NCI-H510A treated with DMSO at 0.1 percent for 48 hours (cell line): ENCODE results near the gene BET1L.

Experiments
- DNase-seq: peaks from one replicate; lab custom pipeline; 2025; lab: John Stamatoyannopoulos, UW

BET1L gene

DNA sequence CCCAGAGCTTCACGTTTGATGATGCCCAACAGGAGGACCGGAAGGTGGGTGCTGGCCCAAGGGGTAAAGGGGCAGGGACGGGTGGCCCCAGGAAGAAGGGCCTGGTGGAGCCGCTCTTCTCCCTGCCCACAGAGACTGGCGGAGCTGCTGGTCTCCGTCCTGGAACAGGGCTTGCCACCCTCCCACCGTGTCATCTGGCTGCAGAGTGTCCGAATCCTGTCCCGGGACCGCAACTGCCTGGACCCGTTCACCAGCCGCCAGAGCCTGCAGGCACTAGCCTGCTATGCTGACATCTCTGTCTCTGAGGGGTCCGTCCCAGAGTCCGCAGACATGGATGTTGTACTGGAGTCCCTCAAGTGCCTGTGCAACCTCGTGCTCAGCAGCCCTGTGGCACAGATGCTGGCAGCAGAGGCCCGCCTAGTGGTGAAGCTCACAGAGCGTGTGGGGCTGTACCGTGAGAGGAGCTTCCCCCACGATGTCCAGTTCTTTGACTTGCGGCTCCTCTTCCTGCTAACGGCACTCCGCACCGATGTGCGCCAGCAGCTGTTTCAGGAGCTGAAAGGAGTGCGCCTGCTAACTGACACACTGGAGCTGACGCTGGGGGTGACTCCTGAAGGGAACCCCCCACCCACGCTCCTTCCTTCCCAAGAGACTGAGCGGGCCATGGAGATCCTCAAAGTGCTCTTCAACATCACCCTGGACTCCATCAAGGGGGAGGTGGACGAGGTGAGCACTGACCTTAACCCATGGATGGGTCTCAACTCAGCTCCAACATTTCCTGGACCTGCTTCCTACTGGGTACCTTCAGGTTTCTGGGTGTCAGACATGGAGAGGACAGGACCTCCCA is 2.3 kb upstream of the BET1L start:
- DNase-seq, result no peak

DNA sequence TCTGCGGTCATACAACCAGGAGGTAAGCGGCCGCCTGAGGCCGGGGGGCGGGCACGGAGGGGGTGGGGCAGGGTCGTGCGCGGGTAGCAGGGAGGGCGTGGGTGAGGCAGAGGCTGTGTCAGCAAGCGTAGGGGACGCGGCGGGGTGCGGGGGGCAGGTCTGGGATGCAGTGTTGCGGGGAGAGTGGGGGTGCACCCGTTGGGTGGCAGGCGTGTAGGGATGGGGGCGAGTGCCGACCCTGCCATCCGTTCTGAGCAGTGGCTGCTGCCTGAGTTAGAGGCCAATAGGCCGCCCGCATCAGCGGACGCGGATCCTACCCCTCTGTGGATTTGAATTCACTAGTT is 1.7 kb upstream of the BET1L start:
- DNase-seq, result no peak

DNA sequence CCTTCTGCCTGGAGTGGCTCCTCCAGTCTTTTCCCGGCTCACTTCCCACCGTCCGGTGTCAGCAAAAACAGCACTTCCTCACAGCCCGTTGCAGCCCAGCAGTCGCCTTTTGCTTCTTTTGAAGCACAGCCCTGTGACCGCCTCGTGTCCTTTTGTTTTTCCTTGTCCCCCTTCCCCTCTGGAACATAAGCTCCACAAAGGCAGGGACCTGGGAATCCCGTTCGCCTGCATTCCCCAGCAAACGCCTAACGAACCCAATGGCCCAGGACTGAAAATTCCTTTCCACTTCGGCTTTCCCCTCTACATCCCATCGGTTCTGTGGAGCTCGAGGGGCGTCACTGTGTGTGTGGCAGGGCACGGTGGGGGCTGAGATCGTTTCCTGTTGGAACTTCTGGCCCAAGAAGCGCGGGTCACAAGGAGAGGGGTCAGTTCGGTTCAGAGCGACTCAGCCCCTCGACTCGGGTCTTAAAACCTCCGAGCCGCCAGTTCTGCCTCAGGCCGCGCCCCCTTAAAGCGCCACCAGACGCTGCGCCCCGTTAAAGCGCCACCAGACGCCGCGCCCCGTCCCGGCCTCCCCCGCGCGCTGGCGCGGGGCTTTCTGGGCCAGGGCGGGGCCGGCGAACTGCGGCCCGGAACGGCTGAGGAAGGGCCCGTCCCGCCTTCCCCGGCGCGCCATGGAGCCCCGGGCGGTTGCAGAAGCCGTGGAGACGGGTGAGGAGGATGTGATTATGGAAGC is 1.1 kb upstream of the BET1L start:
- DNase-seq, result peak; percentile 1

DNA sequence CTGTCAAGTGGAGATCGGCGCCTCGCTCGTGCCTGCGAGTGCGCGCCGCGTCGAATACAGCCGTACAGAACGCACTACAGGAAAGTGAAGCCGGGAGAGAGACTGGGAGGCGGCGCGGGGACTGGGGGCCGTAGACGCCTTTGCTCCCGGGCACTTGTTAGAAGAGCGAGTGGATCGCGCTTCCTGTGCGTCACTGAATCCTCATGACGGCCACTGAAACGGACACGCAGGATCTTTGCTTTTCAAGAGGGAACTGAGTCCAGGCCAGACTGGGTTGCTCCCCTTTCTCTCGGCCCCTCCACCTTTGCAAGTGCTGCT is 623 bp upstream of the BET1L start:
- no peak for DNase-seq

DNA sequence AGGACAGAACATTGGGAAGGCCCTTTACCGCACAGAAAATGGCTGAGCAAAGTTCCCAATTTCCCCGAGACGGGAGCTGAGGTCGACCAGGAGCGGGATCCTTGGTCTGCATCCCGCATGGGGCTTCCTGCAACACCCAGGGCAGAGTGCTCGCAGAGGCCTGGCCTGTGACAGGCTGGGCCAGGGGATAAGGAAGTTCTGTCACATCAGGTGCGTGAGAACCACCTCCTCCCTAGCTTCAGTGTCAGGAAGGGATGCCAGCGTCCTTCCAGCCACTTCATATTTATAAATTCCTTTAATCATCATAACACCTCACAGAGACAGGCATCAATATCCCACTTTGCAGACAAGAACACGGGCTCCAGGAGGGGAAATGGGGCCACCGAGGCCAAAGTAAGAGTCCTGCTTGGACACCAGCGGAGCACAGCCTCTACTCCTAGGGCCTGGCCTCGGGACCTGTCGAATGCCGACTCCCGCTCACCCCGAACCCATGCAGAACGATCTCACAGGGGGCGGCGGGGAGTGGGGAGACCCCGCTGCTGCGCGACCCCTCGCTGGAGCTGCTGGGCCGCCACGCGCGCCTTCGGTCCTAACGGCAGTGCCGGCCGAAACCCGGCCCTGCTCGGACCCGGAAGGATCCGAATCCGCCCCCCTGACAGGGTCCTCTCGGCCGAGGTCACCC is 532 bp downstream of the BET1L start:
- DNase-seq, result no peak

DNA sequence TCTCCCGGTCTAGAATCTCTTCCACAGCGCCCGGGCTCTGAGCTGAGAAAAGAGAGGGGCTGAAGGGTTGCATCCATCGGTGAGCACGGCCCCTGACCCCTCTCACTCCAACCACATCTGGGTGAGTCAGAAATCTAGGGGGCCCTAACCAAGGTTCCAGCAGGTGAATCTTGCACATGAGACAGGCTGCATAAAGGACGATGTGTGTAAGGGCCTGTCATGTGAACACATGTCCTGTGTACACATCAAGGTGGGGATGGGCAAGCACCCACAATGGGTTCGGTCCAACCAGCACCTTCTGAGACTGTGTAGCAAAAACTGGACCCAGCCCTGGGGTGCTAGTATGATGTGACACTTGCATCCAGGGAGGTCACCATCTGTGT is 1.2 kb downstream of the BET1L start:
- no peak for DNase-seq

DNA sequence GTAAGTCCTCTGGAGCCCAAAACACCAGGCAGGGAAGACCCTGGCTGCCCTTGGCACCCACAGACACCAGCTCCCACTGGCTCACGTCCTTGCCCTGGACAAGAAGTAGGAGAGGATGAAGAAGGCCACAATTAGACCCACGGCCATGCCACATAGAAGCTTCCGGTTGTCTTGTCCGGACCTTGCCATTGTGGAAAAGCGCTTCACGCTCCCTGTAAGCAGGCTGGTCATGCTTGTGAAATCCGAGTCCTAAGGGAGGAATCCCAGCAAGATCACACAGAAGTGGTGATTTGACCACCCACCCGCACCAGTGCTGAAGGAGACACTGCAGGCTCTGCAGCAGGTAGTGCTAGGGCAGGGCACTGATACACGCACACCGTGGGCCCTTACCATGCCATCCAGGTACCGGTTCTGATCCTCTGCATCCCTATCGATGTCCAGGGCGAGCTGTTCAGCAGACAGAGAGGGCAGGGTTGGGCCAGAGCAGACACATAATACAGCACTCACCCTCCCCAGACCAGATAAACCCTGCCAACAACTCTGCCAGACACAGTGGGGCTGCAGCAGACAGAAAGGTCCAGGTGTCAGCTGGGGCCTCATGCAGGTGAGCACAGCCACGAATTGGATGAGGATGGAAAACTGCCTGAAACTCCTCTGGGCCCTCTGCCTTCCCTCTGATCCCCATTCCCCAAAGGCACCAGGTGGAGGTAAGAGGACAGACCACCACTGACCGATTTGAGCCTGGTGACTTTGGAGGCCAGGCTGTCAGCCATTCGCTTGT is 1.8 kb downstream of the BET1L start:
- DNase-seq, result no peak

DNA sequence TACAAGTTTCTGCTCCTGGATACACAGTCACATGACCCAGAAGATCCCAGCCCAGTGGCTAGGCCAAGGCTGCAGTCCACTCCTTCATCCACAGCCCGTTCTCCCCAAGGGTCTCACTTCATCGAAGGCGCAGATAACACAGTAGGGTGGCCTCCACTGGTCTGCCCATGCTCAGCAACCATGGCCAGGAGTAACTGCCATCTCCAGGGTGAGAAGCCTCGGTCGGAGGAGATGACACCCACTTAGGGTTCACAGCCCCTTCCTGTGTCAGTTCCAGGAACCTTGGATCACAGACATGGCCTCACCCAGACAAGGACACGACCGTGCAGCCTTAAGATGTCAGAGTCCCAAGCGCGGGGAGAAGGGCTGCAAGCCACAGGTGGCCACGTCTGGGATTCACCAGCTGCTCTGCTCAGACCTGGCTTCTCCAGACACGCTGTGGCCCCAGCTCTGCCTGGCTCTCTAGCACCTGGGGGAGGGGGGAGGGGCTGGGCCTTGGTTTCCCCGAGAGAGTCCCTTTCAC is 2.6 kb downstream of the BET1L start:
- no peak for DNase-seq

DNA sequence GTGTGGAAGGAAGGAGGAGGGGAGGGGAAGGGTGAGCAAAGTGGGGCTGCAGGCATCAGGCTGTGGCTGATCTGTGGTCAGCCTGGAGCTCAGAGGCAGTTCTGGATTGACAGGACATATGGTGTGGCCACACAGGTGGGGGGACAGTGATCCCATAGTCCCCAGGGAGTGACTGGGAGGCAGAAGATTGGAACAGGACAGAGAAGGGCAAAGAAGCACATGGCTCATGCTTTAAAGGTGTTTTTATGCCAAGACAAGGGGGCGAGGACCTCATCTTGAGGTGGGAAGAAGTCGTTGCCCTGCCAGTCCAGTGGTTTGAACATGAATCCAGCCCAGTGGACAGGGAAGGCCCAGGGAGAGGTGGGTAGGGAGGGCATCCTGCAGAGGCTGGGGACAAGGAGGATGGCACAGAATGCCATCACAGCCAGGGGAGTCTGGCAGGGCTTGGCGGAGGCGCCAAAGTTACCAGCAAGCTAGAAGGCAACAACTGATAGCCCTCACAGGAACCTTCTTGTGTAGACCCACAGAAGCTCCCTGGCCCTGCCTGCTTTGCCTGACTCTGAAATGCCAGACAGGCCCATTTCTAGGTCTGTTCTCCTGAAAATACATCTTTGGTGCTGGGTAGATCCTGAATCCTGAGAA is 3.1 kb downstream of the BET1L start:
- DNase-seq, result no peak

DNA sequence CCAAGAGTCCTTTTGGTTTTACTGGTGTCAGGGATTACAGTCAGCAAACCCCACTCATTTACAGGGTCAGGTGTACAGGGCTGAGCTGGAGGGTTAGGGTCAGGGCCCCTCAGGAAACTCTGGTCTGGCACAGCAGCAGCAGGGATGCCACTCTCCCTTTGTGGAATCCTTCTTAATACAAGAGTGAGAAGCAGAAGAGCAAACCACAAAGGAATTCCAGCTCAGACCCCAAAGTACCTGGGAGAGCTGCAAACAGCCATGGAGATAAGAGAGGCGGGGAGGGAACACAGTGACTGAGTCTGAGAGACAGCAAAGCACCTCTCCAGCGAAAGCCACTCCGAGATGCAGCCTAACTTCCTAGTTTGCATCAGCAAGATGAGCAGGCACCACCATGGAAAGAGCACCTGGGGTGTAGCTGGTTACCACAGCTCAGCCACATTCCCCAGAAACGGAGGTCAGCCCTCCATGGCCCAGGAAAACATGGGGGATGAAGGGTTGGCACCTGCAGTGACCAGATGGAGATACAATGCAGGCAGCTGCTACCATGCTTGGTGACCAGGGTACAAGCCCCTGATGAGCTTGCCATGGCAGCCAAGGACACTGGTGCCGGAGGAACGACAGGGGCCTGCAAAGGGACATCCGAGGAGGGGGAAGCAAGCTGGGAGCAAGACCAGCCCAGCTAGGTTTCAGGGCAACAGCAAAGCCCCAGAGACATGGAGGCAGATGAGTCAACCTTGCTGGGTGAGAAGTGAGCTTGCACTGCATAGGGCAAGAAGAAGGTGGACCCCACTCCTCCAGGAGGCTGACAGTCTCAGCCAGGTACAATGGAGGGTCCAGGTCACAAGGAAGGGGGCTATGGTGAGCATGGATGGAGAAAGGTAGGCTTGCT is 3.9 kb downstream of the BET1L start:
- no peak for DNase-seq

DNA sequence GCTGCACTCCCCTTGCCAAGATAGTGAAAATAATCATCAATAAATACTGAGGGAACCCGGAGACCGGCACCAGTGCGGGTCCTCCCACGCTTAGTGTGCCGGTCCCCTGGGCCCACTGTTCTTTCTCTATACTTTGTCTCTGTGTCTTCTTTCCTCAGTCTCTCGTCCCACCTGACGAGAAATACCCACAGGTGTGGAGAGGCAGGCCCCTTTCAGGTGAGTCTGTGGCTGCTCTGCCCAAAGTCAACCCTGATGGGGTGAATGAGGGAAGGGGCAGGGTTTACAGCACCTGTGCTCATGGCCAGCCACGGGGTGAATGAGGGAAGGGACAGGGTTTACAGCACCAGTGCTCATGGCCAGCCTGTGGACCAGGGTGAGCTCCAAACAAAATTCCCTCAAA is 4.7 kb downstream of the BET1L start:
- no peak for DNase-seq

DNA sequence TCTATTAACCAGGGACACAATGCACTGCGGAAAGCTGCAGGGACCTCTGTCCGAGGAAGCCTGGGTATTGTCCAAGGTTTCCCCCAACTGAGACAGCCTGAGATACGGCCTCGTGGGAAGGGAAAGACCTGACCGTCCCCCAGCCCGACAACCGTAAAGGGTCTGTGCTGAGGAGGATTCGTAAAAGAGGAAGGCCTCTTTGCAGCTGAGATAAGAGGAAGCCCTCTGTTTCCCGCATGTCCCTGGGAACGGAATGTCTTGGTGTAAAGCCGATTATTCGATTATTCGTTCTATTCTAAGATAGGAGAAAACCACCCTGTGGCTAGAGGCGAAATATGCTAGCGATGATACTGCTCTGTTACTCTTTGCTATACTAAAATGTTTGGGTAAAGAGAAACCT is 5.2 kb downstream of the BET1L start:
- DNase-seq, result no peak

DNA sequence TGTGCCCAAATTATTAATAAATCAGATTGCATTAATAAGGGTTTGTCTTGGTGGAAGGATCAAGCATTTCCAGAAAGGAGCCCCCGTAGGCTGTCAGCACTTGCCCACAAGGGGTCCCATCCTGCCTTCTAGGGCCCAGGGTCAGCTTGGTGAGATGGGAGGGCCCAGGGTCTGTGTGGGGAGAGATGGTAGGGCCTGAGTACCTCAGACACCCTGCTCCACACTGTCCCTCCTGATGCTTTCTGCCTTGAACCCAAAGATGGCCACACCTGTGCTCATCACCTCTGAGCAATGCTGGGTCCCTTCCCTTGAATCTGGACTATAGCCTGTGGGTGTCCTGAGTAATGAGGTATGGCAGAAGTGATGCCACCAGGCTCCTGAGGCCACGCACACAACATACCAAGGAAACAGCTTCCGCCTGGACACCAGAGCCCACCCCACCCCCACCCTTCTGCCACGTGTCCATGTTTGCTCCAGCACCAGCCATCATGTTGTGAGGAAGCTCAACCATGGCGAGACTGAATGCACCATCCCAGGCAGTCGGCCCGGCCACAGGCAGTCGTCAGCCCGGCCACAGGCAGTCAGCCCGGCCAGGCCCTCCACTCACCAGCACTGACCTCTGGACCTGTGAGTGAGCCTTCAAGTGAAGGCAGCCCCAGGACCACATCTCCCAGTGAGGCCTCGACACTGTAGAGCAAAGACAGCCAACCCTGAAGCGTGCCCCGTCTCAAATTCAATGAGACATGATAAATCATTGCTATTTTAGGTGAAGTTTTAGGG is 6.8 kb downstream of the BET1L start:
- no peak for DNase-seq

DNA sequence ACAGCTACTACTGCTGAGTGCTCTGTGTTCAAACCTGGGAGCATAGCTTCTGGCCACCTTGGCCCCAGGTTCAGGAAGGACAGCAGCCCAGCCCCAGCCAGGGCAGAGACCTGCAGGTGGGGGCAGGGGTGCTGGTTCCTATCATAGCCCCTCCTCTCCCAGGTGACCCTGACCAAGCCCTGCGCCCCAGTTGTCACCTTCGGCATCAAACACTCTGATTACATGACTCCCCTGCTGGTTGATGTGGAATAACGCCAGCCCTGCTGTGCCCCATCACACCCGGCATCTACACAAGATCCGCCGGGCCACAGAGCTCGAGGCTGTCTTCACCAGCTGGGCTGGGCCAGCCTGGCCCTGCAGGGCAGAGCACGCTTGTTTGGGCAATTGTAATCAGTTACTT is 7.4 kb downstream of the BET1L start:
- no peak for DNase-seq

DNA sequence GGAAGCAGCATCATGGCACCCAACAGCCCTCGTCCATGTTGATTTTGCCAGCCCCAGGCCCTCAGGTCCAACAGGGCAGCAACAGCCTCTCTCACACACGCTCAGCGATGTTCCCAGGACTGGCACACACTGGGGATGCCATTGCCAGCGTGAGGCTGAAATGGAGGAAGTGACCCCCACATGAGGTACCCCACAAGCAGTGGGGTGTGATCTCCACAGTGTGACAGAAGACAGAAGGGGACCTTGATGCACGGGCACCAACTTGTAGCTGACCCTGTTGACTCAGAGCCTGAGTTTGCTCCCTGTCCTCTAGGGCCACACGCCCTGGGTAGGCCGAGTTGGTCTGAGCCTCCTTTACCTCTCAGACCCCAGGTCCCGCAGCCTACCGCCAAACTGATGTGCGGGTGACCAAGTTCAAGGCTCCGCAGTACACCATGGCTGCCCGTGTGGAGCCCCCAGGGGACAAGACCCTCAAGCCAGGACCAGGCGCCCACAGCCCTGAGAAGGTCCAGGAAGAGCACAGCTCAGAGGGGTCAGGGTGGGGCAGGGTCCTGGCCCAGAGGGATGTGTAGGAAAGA is 8.1 kb downstream of the BET1L start:
- no peak for DNase-seq

DNA sequence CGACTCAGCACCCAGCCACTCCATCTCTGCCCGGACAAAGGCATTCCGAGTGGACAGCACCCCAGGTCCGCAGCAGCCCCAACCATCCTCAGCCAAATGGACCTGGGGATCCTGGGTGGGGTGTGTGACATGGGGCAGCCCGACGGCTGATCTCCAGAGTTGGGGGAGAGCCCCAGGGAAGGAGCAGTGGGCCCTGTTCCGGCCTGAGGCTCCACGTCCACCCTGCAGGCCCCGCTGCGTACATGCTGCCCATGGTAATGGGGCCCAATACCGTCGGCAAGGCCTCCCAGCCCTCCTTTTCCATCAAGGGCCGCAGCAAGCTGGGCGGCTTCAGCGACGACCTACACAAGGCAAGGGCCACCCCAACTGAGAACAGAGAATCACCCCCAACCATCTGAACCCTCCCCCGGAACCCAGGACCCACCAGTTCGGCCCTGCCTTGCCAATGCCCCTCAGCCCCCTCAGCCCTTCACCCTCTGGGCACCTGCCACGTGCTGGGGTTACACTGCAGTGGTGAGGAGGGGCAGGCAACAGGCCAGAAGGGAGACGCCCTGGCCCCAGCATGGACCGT is 8.9 kb downstream of the BET1L start:
- no peak for DNase-seq

DNA sequence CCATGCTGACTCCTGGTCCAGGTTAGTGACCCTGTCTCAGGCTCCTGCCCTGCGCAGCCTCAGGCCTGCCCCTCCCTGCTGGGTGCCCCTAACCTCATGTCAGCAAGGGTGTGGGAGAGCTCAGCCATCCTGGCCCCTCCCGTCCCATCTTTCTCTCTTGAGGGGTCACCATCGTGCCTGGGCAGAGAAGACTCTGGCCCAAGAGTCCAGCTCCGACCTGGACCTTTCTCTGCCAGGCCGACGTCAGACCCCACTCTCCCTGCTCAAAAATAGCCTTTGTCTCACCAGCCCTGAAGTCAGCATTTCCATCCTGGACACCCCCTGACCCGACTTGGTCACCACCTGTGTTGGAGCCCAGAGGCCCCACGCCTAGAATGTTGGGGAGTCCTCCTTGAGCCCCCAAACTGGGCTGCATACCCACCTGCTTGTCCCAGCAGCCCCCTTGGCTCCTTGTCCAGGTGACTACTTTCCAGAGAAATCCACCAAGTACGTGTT is 9.4 kb downstream of the BET1L start:
- no peak for DNase-seq

DNA sequence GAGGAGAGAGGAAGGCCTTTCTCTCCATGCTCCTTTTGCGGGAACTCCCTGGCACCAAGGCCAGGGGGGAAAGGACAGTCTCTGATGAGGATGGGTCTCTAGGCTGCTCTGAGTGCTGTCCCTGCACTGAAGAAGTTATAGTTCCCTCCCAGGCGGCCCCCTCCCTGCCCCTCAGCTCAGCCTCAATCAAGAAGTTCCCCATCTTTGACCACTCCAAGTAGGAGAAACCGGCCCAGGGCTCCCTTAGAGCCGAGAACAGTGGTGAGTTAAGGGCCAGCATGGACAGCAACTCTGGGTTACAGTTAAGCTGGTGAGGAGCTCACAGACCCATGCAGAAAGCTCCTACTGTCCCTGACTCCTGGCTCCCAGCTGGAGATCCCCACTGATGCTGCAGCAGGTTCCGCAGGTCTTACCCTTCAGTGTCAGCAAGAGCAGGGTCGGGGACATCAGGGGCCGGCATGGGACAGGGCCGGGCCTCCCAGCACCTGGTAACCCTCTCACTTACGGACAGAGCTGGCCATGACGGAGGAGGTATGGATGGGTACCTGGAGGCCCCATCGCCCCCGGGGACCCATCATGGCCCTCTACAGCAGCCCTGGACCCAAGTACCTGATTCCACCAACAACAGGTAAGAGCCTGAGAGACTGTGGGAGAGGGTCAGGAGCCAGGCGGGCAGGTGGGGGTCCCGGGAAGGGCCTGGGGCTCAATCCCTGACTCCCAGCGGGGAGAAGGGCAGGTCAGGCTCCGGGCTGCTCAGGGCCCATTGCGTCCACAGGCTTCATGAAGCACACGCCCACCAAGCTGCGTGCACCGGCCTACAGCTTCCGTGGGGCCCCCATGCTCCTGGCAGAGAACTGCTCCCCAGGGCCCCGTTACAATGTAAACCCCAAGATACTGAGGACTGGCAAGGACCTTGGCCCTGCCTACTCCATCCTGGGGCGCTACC is 10.1 kb downstream of the BET1L start:
- DNase-seq, result no peak
